HCT116 (cell line): Measurements from ENCODE around the gene SEPTIN3. TPM values are rescaled to one million over a fixed set of nuclear protein-coding genes. Genes with fewer than 3 reads are reported as not detected.

Experiments
- ATAC-seq: fragments of 200-7000 bp; cut with Tn5 transposase; 2 replicates; pipeline ENCODE4 v1.9.1; 2020; ENCODE audit warnings: mild to moderate bottlenecking, moderate library complexity
- BruUV-seq: library from RNA; stranded (reverse); fragments of 400-500 nt; replicated peaks from 2 replicates; lab custom pipeline; 2021; lab: Mats Ljungman, UMichigan
- CTCF ChIA-PET: fragments of 300-600 bp; sonication (Branson Sonifier 250); formaldehyde crosslinking; loops from one replicate; lab custom pipeline; 2021; ENCODE audit warnings: antibody characterized with exemption; lab: Charles Lee
- POLR2A ChIA-PET: fragments of 300-600, 350-600 bp; sonication (Branson Sonifier 250); formaldehyde crosslinking; loops from one replicate; lab custom pipeline; 2021; ENCODE audit warnings: antibody characterized with exemption; lab: Charles Lee
- RAD21 ChIA-PET, 2 experiments: fragments of 300-600 bp; sonication (Branson Sonifier 250); formaldehyde crosslinking; loops; one replicate each; lab custom pipeline; 2023; ENCODE audit warnings: low total read pairs in 2 of 2; ENCODE audit not compliant: uncharacterized antibody in 2 of 2, unreplicated experiment in 2 of 2, low non-redundant PET in 1 of 2; lab: Charles Lee
- DNase-seq: peaks from one replicate; pipeline ENCODE4 v3.0.0-alpha.2; 2010; ENCODE audit warnings: low read depth, low spot score
- H2AFZ ChIP-seq: fragments of 200-600 bp; shearing (Covaris generic), sonication (generic); 2 replicates; pipeline ENCODE4 v1.6.1; 2017; ENCODE audit warnings: low read depth, mixed run types, mixed read lengths, antibody characterized with exemption, low read length; ENCODE audit not compliant: poor library complexity, severe bottlenecking
- H3K27ac ChIP-seq: 2 replicates; pipeline ENCODE4 v1.5.1; 2012; ENCODE audit warnings: low read depth, low read length
- H3K27me3 ChIP-seq: fragments of 200-600 bp; sonication (generic); 2 replicates; pipeline ENCODE4 v1.6.1; 2016; ENCODE audit warnings: mixed run types, low read length, mixed read lengths; ENCODE audit not compliant: insufficient read depth
- H3K36me3 ChIP-seq, 2 experiments: fragments of 200-500 bp in 1 of 2; fragments of 200-600 bp in 1 of 2; sonication (Bioruptor generic) in 1 of 2; sonication (generic) in 1 of 2; 2 replicates each; pipeline versions ENCODE4 v1.5.1 to v1.6.1; 2014 to 2016; ENCODE audit warnings: low read length in 2 of 2, inconsistent platforms in 1 of 2, mixed read lengths in 1 of 2, mixed run types in 1 of 2; ENCODE audit not compliant: insufficient read depth in 2 of 2, control insufficient read depth in 1 of 2
- H3K4me1 ChIP-seq, 2 experiments: fragments of 200-600 bp in 1 of 2; sonication (generic) in 1 of 2; 2 replicates each; pipeline versions ENCODE4 v1.5.1 to v1.6.1; 2012 to 2017; ENCODE audit warnings: low read length in 2 of 2, inconsistent platforms in 1 of 2, mild to moderate bottlenecking in 1 of 2, mixed read lengths in 1 of 2, mixed run types in 1 of 2, moderate library complexity in 1 of 2; ENCODE audit not compliant: insufficient read depth in 2 of 2, control insufficient read depth in 1 of 2
- H3K4me2 ChIP-seq: fragments of 200-600 bp; sonication (generic); 2 replicates; pipeline ENCODE4 v1.6.1; 2017; ENCODE audit warnings: mixed run types, low read length, mixed read lengths
- H3K4me3 ChIP-seq, 2 experiments: fragments of 200-600 bp in 1 of 2; sonication (generic) in 1 of 2; replicated peaks in 1 of 2; 2 replicates each; pipeline ENCODE4 v1.5.1; 2011 to 2016; ENCODE audit warnings: low read length in 2 of 2, control low read depth in 1 of 2, low read depth in 1 of 2, mild to moderate bottlenecking in 1 of 2, mixed read lengths in 1 of 2, mixed run types in 1 of 2
- H3K79me2 ChIP-seq: fragments of 200-600 bp; sonication (generic); 2 replicates; pipeline ENCODE4 v1.6.1; 2017; ENCODE audit warnings: mild to moderate bottlenecking, mixed run types, low read length, moderate library complexity, mixed read lengths; ENCODE audit not compliant: insufficient read depth
- H3K9ac ChIP-seq: fragments of 200-600 bp; sonication (generic); 2 replicates; pipeline ENCODE4 v1.6.1; 2016; ENCODE audit warnings: low read length, mixed read lengths
- H3K9me2 ChIP-seq: fragments of 200-600 bp; sonication (generic), shearing (Covaris generic); 2 replicates; pipeline ENCODE4 v1.6.1; 2017; ENCODE audit warnings: mixed run types, mild to moderate bottlenecking, moderate library complexity; ENCODE audit not compliant: insufficient read depth
- H3K9me3 ChIP-seq, 2 experiments: fragments of 200-500 bp in 1 of 2; fragments of 200-600 bp in 1 of 2; sonication (Bioruptor generic) in 1 of 2; sonication (generic) in 1 of 2; 2 replicates each; pipeline ENCODE4 v1.6.1; 2014 to 2017; ENCODE audit warnings: low read length in 2 of 2, mixed read lengths in 2 of 2, inconsistent platforms in 1 of 2, low read depth in 1 of 2, mild to moderate bottlenecking in 1 of 2, mixed run types in 1 of 2, moderate library complexity in 1 of 2; ENCODE audit not compliant: control insufficient read depth in 1 of 2, insufficient read depth in 1 of 2
- H4K20me1 ChIP-seq: fragments of 200-600 bp; sonication (generic), shearing (Covaris generic); 2 replicates; pipeline ENCODE4 v1.6.1; 2017; ENCODE audit warnings: mixed run types, mild to moderate bottlenecking, moderate library complexity; ENCODE audit not compliant: insufficient read depth
- CBX3 ChIP-seq: IDR thresholded peaks from 2 replicates; pipeline ENCODE4 v1.6.1; 2012; ENCODE audit warnings: low read depth
- EGR1 ChIP-seq: IDR thresholded peaks from 2 replicates; pipeline ENCODE4 v1.6.1; 2012; ENCODE audit warnings: low read depth
- ELF1 ChIP-seq: IDR thresholded peaks from 2 replicates; pipeline ENCODE4 v1.6.1; 2012; ENCODE audit warnings: low read depth, borderline replicate concordance
- EZH2phosphoT487 ChIP-seq: fragments of 200-600 bp; IDR thresholded peaks from 2 replicates; pipeline ENCODE4 v1.6.1; 2018; ENCODE audit warnings: antibody characterized with exemption, borderline replicate concordance
- FOSL1 ChIP-seq: IDR thresholded peaks from 2 replicates; pipeline ENCODE4 v1.6.1; 2012; ENCODE audit warnings: low read depth
- POLR2A ChIP-seq: IDR thresholded peaks from 2 replicates; pipeline ENCODE4 v1.7.0; 2011; ENCODE audit warnings: borderline replicate concordance; ENCODE audit not compliant: insufficient read depth, insufficient read length; ENCODE audit errors: extremely low read depth
- POLR2AphosphoS5 ChIP-seq: IDR thresholded peaks from 2 replicates; pipeline ENCODE4 v1.6.1; 2011; ENCODE audit warnings: mild to moderate bottlenecking, low read depth, low read length, moderate library complexity
- SP1 ChIP-seq: IDR thresholded peaks from 2 replicates; pipeline ENCODE4 v1.6.1; 2012; ENCODE audit warnings: low read depth
- SRF ChIP-seq: IDR thresholded peaks from 2 replicates; pipeline ENCODE4 v1.6.1; 2012; ENCODE audit warnings: low read depth
- TCF7L2 ChIP-seq: IDR thresholded peaks from 2 replicates; pipeline ENCODE4 v1.7.0; 2011; ENCODE audit warnings: borderline replicate concordance, inconsistent platforms; ENCODE audit not compliant: insufficient read depth, insufficient read length; ENCODE audit errors: extremely low read depth
- YY1 ChIP-seq: IDR thresholded peaks from 2 replicates; pipeline ENCODE4 v1.6.1; 2011; ENCODE audit warnings: low read length, low read depth, moderate library complexity, mild to moderate bottlenecking; ENCODE audit not compliant: insufficient replicate concordance; ENCODE audit errors: extremely low read depth
- ZFX ChIP-seq: fragments of 450-650 bp; IDR thresholded peaks from 2 replicates; pipeline ENCODE4 v1.6.1; 2017
- ZNF274 ChIP-seq: fragments of 200-500 bp; sonication (Bioruptor generic); IDR thresholded peaks from 2 replicates; pipeline ENCODE4 v1.6.1; 2014; ENCODE audit warnings: mild to moderate bottlenecking, low read depth, low read length, inconsistent platforms
- intact Hi-C: fragments of 100-400 bp; cut with micrococcal nuclease; formaldehyde crosslinking; loops from 2 replicates; pipeline ENCODE4 v1.10.0; 2022
- total RNA-seq: library from RNA; stranded (reverse); gene quantifications from one replicate; pipeline ENCODE4 v1.2.1, GENCODE V29; 2021; ENCODE audit not compliant: unreplicated experiment
- TF ChIP-seq, protein P1 (sequence below): IDR thresholded peaks from 2 replicates; pipeline ENCODE4 v1.6.1; 2012

The SEPTIN3 gene
- total RNA-seq, 1 experiment from 2014 or later = 9.3 TPM

DNA sequence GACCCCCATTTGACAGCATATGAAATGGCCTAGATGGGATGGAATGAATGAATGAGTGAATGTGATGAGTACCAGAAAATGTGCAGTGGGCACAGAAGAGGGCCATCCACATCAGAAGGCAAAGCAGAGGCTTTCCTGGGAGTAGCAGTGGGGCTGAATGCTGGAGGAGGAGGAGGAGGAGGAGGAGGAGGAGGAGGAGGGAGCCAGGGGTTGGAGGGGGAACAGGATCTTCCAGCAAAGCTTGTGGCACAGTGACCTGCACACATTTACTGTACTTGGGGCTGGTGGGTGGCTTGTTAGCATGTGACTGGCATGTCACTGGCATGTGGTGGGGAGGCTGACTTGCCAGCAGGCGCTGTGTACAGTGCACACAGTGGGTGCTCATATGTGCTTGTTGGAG, 9.5 kb downstream of the SEPTIN3 start:
- DNase-seq = no peak
- no peak overlapping the region for H3K27ac ChIP-seq
- no peak overlapping the region for H2AFZ ChIP-seq
- no peaks in the 10 kb centered on the region for H3K79me2 ChIP-seq
- H3K4me3 ChIP-seq = no peak overlapping the region
- ChIA-PET RAD21 (no interaction called here), POLR2A (no interaction called here), CTCF (no interaction called here)
- H3K27me3 ChIP-seq = peaks cover 15% of the 10 kb centered on the region
- H3K36me3 ChIP-seq = no peaks in the 10 kb centered on the region
- H3K4me1 ChIP-seq = peaks cover 8 to 12% of the 10 kb centered on the region in 2 experiments; a peak in 2 of 4 replicates
- TF ChIP-seq ELF1 = no peak
- no peak for TF ChIP-seq EGR1
- TF ChIP-seq EZH2phosphoT487 = no peak
- no peak for TF ChIP-seq YY1
- TF ChIP-seq SP1 = no peak
- TF ChIP-seq FOSL1 = no peak
- no peak for TF ChIP-seq ZNF274
- no peak for TF ChIP-seq ZFX
- TF ChIP-seq TCF7L2 = no peak
- no peak for TF ChIP-seq POLR2A
- TF ChIP-seq, protein P1, sequence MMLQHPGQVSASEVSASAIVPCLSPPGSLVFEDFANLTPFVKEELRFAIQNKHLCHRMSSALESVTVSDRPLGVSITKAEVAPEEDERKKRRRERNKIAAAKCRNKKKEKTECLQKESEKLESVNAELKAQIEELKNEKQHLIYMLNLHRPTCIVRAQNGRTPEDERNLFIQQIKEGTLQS = no peak
- TF ChIP-seq POLR2AphosphoS5 = no peak
- TF ChIP-seq CBX3 = no peak
- no peak for TF ChIP-seq SRF
- BruUV-seq = no TSS peak
- intact Hi-C loops = no loop called here
- no peak overlapping the region for H3K9ac ChIP-seq
- ATAC-seq = no peak
- no peaks in the 10 kb centered on the region for H3K9me2 ChIP-seq
- no peak overlapping the region for H3K4me2 ChIP-seq
- H4K20me1 ChIP-seq = no peaks in the 10 kb centered on the region
- no peaks in the 10 kb centered on the region for H3K9me3 ChIP-seq
